Measurements from ENCODE around the gene EFCC1.
"Not testable (repeated sequence)": the region's sequence is repeated elsewhere in the genome, so short reads cannot be mapped to it uniquely, and the experiment has no call there.

Gene EFCC1

GRCh38 chr3:129084501-129084900 is 83.4 kb downstream of the EFCC1 start:
- Histone ChIP-seq H3K27me3 (ENCODE audit: insufficient read depth, low read length) (no peaks in the 10 kb centered on the region), H3K79me2 (ENCODE audit: control insufficient read depth, insufficient read depth, low read length, unreplicated experiment) (no peaks in the 10 kb centered on the region), H2AFZ (ENCODE audit: low read length, unreplicated experiment) (no peak overlapping the region), H3K27ac (ENCODE audit: low read depth, low read length) (no peak overlapping the region), H3K36me3 (ENCODE audit: insufficient read depth, low read length) (no peaks in the 10 kb centered on the region), H3K4me3 (ENCODE audit: low read depth, low read length) (no peak overlapping the region), H3K4me1 (ENCODE audit: control insufficient read depth, insufficient read depth, low read length, unreplicated experiment) (peaks cover 4% of the 10 kb centered on the region)

GRCh38 chr3:129085165-129085715 is 84.1 kb downstream of the EFCC1 start:
- H3K27me3 ChIP-seq (ENCODE audit: insufficient read depth, low read length), result no peaks in the 10 kb centered on the region

DNA sequence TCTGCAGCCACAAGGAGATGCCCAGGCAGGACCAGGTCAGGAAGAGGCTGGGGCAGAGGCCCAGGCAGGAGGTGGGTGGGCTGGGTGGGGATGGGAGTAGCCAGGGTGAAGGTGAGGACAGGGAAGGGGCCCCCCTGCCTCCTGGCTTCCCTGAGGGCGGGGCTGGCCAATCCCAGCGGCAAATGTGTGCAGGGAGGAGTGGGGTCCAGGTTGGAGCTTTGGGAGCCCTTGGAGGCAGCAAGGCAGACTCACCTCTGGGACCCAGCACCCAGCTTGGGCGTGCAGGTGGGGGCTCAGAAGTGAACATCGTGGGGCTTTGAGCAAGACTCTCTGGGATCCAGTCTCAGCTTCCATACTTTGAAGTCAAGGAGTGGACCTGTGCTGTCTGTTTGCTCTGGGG is 84.7 kb downstream of the EFCC1 start:
- no peaks in the 10 kb centered on the region for H3K79me2 ChIP-seq (ENCODE audit: control insufficient read depth, insufficient read depth, low read length, unreplicated experiment)
- no peaks in the 10 kb centered on the region for H3K36me3 ChIP-seq (ENCODE audit: insufficient read depth, low read length)
- no peak overlapping the region for H3K27ac ChIP-seq (ENCODE audit: low read depth, low read length)
- H3K4me3 ChIP-seq (ENCODE audit: low read depth, low read length), result no peak overlapping the region
- H3K4me1 ChIP-seq (ENCODE audit: control insufficient read depth, insufficient read depth, low read length, unreplicated experiment), result peaks cover 4% of the 10 kb centered on the region
- H2AFZ ChIP-seq (ENCODE audit: low read length, unreplicated experiment), result no peak overlapping the region
- H3K27me3 ChIP-seq (ENCODE audit: insufficient read depth, low read length), result no peaks in the 10 kb centered on the region

More at GRCh38 chr3:129085165-129085715, 84.1 kb downstream of the EFCC1 start:
- peaks cover 4% of the 10 kb centered on the region for H3K4me1 ChIP-seq (ENCODE audit: control insufficient read depth, insufficient read depth, low read length, unreplicated experiment)
- no peak overlapping the region for H3K4me3 ChIP-seq (ENCODE audit: low read depth, low read length)
- H3K27ac ChIP-seq (ENCODE audit: low read depth, low read length), result no peak overlapping the region
- H2AFZ ChIP-seq (ENCODE audit: low read length, unreplicated experiment), result no peak overlapping the region
- H3K36me3 ChIP-seq (ENCODE audit: insufficient read depth, low read length), result no peaks in the 10 kb centered on the region
- H3K79me2 ChIP-seq (ENCODE audit: control insufficient read depth, insufficient read depth, low read length, unreplicated experiment), result no peaks in the 10 kb centered on the region

GRCh38 chr3:129087138-129087702 is 86.1 kb downstream of the EFCC1 start:
- Histone ChIP-seq H2AFZ (ENCODE audit: low read length, unreplicated experiment) (no peak overlapping the region), H3K36me3 (ENCODE audit: insufficient read depth, low read length) (no peaks in the 10 kb centered on the region), H3K27me3 (ENCODE audit: insufficient read depth, low read length) (no peaks in the 10 kb centered on the region), H3K4me1 (ENCODE audit: control insufficient read depth, insufficient read depth, low read length, unreplicated experiment) (peaks cover 4% of the 10 kb centered on the region), H3K79me2 (ENCODE audit: control insufficient read depth, insufficient read depth, low read length, unreplicated experiment) (no peaks in the 10 kb centered on the region), H3K27ac (ENCODE audit: low read depth, low read length) (no peak overlapping the region), H3K4me3 (ENCODE audit: low read depth, low read length) (no peak overlapping the region)

- not testable (repeated sequence) for H3K4me3 ChIP-seq (ENCODE audit: low read depth, low read length); H3K4me1 ChIP-seq (ENCODE audit: control insufficient read depth, insufficient read depth, low read length, unreplicated experiment); H3K79me2 ChIP-seq (ENCODE audit: control insufficient read depth, insufficient read depth, low read length, unreplicated experiment); H3K36me3 ChIP-seq (ENCODE audit: insufficient read depth, low read length); H3K27me3 ChIP-seq (ENCODE audit: insufficient read depth, low read length); H3K27ac ChIP-seq (ENCODE audit: low read depth, low read length); H2AFZ ChIP-seq (ENCODE audit: low read length, unreplicated experiment)
These were observed 86.8 kb downstream of the EFCC1 start for GRCh38 chr3:129087904-129088303.

DNA sequence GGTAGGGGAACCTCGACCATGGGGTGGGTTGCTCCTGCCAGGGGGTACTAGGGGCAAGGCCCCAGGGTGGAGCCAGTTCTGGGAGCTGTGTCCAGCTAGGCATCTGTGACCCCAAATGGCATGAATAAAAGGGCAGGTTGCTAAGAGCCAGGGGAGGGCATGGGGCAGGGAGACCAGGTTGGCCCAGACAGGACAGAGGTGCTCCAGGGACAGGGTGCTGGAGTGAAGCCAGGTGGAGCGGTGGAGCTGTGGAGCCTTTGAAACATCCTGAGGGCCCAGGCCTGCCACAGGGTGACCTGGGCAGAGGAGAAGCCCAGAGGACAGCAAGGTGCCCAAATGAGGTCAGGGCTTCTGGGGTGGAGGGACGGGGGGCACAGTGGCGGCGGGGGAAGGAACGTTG is 87.2 kb downstream of the EFCC1 start:
- H3K36me3 ChIP-seq (ENCODE audit: insufficient read depth, low read length); H2AFZ ChIP-seq (ENCODE audit: low read length, unreplicated experiment); H3K27ac ChIP-seq (ENCODE audit: low read depth, low read length); H3K27me3 ChIP-seq (ENCODE audit: insufficient read depth, low read length); H3K4me1 ChIP-seq (ENCODE audit: control insufficient read depth, insufficient read depth, low read length, unreplicated experiment); H3K4me3 ChIP-seq (ENCODE audit: low read depth, low read length); H3K79me2 ChIP-seq (ENCODE audit: control insufficient read depth, insufficient read depth, low read length, unreplicated experiment): not testable (repeated sequence)

Measured in ACC112 (cell line).